NCI-H2227 (cell line): ENCODE data around the gene PSG4.
"Not testable (repeated sequence)": the region's sequence is repeated elsewhere in the genome, so short reads cannot be mapped to it uniquely, and the experiment has no call there.

Source experiments
- DNase-seq: peaks from one replicate; lab custom pipeline; 2025; ENCODE audit not compliant: unreplicated experiment; lab: John Stamatoyannopoulos, UW

Gene PSG4

GRCh38 chr19:43198686-43199419 lies 6.6 kb downstream of the PSG4 start:
- DNase-seq, result not testable (repeated sequence)

- not testable (repeated sequence) for DNase-seq
Observed at GRCh38 chr19:43197666-43198397, 7.6 kb downstream of the PSG4 start.

GRCh38 chr19:43194397-43194796 lies 11.0 kb downstream of the PSG4 start:
- not testable (repeated sequence) for DNase-seq

- DNase-seq, result not testable (repeated sequence)
Observed at GRCh38 chr19:43192381-43193155, 12.9 kb downstream of the PSG4 start.

GRCh38 chr19:43188092-43188491 lies 17.3 kb downstream of the PSG4 start:
- DNase-seq, result not testable (repeated sequence)

GRCh38 chr19:43186311-43186935 lies 19.0 kb downstream of the PSG4 start, which contains the start of gene PSG5:
PSG5 (minus strand) TSS chr19:43186536; CDS start chr19:43186405, 131 bp downstream.
- not testable (repeated sequence) for DNase-seq

GRCh38 chr19:43181869-43182771 lies 23.3 kb downstream of the PSG4 start:
- not testable (repeated sequence) for DNase-seq

- not testable (repeated sequence) for DNase-seq
Observed at GRCh38 chr19:43179569-43180147, 25.8 kb downstream of the PSG4 start.

- DNase-seq, result not testable (repeated sequence)
Observed at GRCh38 chr19:43178577-43178976, 26.9 kb downstream of the PSG4 start.

GRCh38 chr19:43165906-43166305 lies 39.5 kb downstream of the PSG4 start:
- DNase-seq, result not testable (repeated sequence)

GRCh38 chr19:43163135-43163534 lies 42.3 kb downstream of the PSG4 start:
- not testable (repeated sequence) for DNase-seq

- not testable (repeated sequence) for DNase-seq
Observed at GRCh38 chr19:43162261-43162660, 43.2 kb downstream of the PSG4 start.

- no peak for DNase-seq
Observed at GRCh38 chr19:43152214-43152613, 53.2 kb downstream of the PSG4 start.

GRCh38 chr19:43149788-43150187 lies 55.6 kb downstream of the PSG4 start:
- DNase-seq, result not testable (repeated sequence)

- no peak for DNase-seq
Observed at GRCh38 chr19:43148233-43148632, 57.2 kb downstream of the PSG4 start.
